ENCODE results near the gene ST6GALNAC5.

Gene ST6GALNAC5

GRCh38 chr1:77015748-77016341 lies 148.6 kb downstream of the ST6GALNAC5 start:
- no peak for DNase-seq

- DNase-seq = no peak
Observed at GRCh38 chr1:77016386-77016985, 149.2 kb downstream of the ST6GALNAC5 start.

- no peak for DNase-seq
Observed at GRCh38 chr1:77018311-77018710, 151.0 kb downstream of the ST6GALNAC5 start.

- DNase-seq = no peak
Observed at GRCh38 chr1:77018761-77019160, 151.5 kb downstream of the ST6GALNAC5 start.

GRCh38 chr1:77021732-77022131 lies 154.5 kb downstream of the ST6GALNAC5 start:
- no peak for DNase-seq

- DNase-seq = no peak
Observed at GRCh38 chr1:77024500-77024899, 157.2 kb downstream of the ST6GALNAC5 start.

GRCh38 chr1:77025599-77025998 lies 158.3 kb downstream of the ST6GALNAC5 start:
- DNase-seq = no peak

GRCh38 chr1:77026135-77026534 lies 158.9 kb downstream of the ST6GALNAC5 start:
- no peak for DNase-seq

GRCh38 chr1:77026640-77027039 lies 159.4 kb downstream of the ST6GALNAC5 start:
- no peak for DNase-seq

- DNase-seq = no peak
Observed at GRCh38 chr1:77027847-77028246, 160.6 kb downstream of the ST6GALNAC5 start.

- DNase-seq = no peak
Observed at GRCh38 chr1:77030401-77031105, 163.3 kb downstream of the ST6GALNAC5 start.

GRCh38 chr1:77031106-77031662 lies 163.9 kb downstream of the ST6GALNAC5 start:
- DNase-seq = no peak

- no peak for DNase-seq
Observed at GRCh38 chr1:77036560-77036959, 169.3 kb downstream of the ST6GALNAC5 start.

- no peak for DNase-seq
Observed at GRCh38 chr1:77037038-77037437, 169.8 kb downstream of the ST6GALNAC5 start.

GRCh38 chr1:77038000-77038399 lies 170.7 kb downstream of the ST6GALNAC5 start:
- no peak for DNase-seq

GRCh38 chr1:77039111-77039510 lies 171.8 kb downstream of the ST6GALNAC5 start:
- DNase-seq = no peak

- no peak for DNase-seq
Observed at GRCh38 chr1:77039739-77040138, 172.5 kb downstream of the ST6GALNAC5 start.

GRCh38 chr1:77040826-77041225 lies 173.5 kb downstream of the ST6GALNAC5 start:
- no peak for DNase-seq

- no peak for DNase-seq
Observed at GRCh38 chr1:77044133-77044849, 177.0 kb downstream of the ST6GALNAC5 start.

GRCh38 chr1:77047575-77047974 lies 180.3 kb downstream of the ST6GALNAC5 start:
- no peak for DNase-seq

GRCh38 chr1:77047978-77048614 lies 180.8 kb downstream of the ST6GALNAC5 start:
- DNase-seq = no peak

GRCh38 chr1:77048615-77049005 lies 181.3 kb downstream of the ST6GALNAC5 start:
- no peak for DNase-seq

GRCh38 chr1:77051425-77051824 lies 184.1 kb downstream of the ST6GALNAC5 start:
- no peak for DNase-seq

Measured in activated CD8-positive, alpha-beta memory T cell treated with anti-CD3 and anti-CD28 coated beads, Interleukin-2, amount 50 U/mL, for 48 hours (primary cell).